Stimulated activated CD8-positive, alpha-beta memory T cell treated with anti-CD3 and anti-CD28 coated beads, Interleukin-2, amount 100 ng/mL, for 48 hours (primary cell): Measurements from ENCODE around the gene BPIFB6.
"Not testable (repeated sequence)": the region's sequence is repeated elsewhere in the genome, so short reads cannot be mapped to it uniquely, and the experiment has no call there.

Experiments
- DNase-seq, 2 donors: peaks; one replicate each; pipeline ENCODE4 v3.0.0-alpha.2; 2020; ENCODE audit warnings: low read depth in 2 of 2

BPIFB6 gene

DNA sequence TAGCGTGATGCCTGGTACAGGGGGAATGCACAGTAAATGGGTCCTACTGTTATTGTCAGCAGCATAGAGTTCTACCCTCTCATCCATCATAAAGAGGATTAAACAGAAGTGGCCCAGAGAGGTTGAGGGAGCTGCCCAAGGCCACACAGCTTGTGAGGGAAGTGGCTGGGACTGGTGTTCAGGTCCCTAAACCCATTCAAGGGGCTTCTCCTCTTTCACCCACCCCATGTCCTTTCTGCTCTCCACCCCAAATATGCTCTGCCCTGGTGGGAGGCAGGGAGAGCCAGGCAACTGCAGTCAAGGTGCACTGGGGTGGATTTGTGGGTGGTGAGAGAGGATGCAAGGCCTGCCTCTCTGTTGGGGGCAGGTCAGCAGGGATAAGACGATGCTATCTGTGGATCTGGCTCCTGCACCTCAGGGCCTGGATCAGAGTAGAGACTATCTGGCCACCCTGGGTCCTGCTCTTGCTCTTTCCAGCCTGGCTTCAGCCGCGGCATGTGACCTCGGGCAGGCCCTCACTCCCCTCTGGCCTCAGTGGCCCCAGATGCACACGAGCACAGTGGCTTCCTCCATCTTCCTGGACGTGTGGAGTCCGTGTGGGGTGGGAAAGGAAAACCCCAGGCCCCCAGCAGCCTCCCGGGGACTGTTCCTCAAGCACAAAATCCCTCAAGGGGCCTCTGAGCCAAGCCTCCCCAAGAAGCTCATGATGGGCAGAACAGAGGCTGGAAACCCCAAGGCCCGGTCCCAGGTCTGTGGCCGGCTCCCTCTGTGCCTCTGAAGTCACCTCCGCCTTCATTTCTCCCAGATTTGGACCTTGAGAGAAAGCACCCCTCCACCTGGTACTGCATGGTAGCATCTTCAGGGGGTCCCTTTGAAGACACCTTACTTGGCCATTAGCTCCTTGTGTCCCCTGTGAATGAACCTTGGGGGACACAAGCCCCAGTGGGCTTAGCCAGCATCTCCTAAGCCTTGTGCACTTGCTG is 3.4 kb upstream of the BPIFB6 start:
- no peak for DNase-seq

DNA sequence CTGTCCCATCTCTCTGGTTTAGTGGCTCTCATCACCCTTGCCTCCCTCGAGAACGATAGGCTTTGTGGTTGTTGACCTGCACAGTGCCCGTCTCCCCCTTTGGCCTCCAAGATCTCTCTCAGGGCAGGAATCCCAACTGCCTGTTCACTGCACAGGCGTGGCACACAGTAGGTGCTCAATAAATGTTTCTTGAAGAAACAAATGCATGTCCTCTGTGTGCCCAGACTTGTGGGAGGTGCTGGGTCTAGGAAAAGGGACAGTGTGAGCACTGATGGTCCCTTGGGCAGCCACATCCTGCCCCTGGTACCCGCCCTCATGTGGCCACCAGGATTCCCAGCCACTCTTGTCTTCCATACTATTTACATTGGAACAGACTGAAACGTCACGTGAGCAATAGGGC is 2.6 kb upstream of the BPIFB6 start:
- DNase-seq = no peak

DNA sequence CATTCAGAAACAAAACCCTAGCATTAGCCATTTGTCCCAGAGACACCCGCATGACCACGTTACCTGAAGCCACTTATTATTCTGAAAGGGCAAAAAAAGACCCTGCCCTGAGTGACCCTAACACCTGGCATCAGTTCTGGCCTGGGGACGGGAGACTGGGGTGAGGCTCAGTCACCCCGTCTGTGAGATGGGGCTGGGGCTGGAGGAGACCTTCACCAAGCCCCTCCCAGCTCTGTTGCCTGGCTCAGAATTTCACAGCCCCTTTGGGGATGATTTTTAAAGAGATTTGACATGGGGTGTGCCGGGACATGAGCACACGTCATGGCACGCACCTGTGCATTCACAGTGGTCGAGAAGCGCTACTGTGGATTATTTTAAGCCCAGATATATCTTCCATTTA is 1.4 kb upstream of the BPIFB6 start:
- DNase-seq = no peak

DNA sequence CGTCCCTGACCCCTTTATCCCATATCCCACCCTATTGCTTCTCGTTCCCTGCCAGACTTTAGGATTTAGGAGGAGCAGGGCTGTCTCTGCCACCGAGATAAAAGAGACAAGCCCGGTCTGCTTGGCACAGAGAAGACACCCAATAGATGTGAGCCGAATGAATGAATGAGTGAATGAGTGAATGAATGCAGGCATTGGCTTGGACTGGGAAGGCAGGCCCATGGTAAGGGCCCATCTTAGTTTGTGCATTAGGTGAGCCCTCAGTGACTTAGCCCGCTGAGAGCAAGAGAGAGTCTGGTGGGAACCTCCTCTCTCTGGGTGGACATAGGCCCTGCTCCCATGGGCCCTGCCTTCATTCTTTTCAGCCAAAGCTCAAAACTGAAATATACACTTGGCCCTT is 879 bp upstream of the BPIFB6 start:
- no peak for DNase-seq

DNA sequence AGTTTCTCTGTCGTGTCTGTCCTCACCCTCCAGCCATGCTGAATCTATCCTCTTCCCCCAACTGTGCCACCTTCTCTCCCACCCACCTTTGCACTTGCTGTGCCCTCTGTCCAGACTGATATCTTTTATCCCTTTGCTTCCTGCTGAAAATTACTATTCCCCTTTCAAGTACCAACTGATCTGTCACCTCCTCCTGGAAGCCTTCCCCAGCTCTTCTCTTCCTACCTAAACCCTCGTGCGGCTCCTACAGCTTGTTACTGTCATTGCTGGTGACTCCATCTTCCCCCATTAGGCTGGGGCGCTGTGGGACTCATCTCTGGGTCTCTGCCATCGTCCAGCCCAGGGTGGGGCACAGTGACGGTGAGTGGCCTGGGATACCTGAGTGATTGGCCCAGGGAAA is 1.1 kb downstream of the BPIFB6 start:
- DNase-seq = no peak

DNA sequence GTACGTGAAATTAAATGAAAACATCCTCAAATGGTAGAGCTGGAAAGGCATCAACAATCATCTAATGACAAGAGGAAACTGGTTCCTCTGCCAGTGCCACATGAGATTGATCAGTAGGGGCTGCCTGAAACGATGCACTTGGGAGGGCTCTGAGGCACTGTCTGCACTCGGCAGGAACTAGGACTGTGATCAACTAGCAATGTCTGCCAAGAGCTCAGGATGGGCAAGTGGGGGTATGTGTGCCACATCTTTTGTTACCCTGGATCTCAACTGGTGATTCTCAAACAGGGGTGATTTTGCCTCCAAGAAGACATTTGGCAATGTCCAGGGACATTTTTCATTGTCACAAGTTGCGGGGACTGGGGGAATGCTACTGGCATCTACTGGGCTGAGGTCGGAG is 1.9 kb downstream of the BPIFB6 start:
- DNase-seq = no peak

DNA sequence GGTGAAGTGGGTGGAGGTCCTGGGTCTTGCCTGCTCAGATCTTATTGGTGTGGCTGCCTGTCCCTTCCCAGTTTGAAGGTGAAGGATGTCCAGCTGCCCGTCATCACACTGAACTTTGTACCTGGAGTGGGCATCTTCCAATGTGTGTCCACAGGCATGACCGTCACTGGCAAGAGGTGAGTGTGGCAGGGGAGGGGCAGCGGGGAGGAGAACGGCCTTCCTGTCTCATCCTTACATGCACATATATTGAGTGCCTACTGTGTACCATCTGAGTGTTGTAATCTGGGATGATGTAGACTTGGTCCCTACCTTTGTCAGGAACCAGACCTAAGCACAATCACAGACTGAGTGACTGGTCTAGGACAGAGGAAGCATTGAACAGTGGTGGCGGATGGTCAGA is 2.7 kb downstream of the BPIFB6 start:
- DNase-seq = no peak

DNA sequence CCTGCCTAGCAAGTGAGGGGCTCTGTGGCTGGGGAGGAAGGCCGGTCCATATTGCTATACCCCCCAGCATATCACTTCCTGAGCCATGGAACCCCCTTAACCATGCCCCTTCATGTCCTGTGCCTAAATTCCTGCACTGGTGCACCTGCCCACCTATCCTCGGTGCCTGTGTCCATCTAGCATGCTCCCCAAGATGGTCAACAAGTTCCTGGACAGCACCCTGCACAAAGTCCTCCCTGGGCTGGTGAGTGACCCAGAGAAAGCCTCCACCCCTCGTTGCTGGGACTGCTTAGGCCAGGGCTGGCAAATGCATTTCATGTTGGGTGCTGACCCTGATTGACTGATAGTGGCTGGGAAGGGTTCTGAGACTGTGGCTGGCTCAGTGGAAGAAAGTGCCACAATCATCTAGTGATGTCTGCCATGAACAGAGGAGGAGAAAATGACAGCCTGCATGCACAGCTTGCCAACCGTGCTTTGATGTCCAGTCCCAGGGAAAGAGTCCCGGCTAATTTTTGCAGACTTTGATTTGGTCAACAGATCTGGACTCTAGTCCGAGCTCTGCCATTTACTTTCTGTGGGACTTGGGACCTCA is 3.5 kb downstream of the BPIFB6 start:
- DNase-seq = no peak

DNA sequence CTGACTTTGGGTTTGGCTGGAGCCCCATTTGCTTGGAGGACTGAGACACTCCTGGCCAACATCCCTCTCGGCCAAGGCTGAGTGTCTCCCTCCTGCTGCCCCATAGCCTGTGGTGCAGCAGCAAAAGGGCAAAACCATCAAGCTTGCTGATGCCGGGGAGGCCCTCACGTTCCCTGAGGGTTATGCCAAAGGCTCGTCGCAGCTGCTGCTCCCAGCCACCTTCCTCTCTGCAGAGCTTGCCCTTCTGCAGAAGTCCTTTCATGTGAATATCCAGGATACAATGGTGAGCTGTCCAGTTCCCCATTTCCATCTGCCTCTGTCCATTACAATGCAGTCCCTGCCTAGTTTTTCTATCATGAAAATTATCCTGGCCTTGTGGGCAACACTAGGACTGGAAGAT is 6.0 kb downstream of the BPIFB6 start:
- no peak for DNase-seq

DNA sequence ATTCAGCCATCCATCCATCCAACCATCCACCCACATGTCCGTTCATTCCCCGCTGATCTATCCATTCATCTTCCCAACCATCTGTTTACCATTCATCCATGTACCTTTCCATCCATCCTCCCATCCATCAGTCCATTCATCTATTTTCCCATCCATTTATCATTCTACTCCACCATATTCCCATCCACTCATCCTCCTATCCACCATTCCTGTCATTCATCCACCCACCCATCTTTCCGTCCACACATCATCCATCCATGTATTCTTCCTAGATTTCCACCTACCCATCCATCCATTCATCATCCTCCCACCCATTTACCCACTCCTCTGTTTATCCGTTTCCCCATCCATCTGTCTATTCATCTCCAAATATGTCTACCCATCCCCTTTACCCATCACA is 6.8 kb downstream of the BPIFB6 start:
- no peak for DNase-seq

DNA sequence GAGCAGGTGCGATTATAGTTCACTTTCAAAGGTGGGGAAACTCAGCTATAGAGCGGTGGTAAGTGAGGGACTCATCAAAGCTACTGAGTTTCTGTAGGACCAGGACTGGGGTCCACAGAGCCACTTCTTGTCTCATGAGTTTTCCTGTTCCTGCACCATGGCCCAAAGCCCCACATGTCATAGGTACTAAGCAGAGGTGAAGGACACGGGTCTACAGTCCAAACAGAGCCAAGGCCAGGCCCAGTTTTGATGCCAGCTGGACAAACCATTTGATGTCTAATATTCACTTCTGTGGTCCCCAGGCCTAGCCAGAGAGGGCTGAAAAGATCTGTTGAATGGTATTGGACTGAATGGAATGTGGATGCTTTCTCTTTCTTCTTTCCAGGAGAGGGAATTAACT is 11.0 kb downstream of the BPIFB6 start:
- no peak for DNase-seq

DNA sequence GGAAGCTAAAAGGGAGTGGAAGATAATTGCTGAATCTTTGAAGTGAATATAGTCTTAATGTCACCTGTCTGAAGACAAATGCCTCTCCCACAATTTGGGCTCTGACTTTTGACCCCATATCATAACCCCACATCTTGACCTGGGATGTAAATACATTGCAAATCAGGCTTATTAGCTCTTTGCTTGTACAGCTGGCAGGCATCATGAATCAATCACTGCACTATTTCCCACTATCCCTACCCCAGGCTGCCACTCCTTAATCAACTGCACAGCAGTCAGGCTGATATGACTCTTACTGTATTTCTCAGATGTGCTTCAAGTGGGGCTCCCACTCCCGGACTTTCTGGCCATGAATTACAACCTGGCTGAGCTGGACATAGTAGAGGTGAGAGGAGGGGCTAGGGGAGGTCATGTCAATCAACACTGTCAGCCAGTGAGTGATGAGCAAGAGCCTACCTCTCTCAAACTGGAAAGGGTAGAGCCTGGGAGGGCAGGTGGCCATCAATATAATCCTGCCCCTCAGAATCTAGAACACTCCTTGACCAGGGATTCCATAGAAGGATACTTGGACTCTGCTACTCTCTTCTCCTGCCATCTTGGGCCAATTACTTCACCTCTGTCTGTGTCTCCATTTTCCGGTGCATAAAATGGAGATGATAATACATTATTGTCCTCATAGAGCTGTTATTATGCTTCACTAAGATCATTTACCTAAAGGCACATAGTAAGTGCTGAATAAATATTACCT is 11.7 kb downstream of the BPIFB6 start:
- DNase-seq = no peak

DNA sequence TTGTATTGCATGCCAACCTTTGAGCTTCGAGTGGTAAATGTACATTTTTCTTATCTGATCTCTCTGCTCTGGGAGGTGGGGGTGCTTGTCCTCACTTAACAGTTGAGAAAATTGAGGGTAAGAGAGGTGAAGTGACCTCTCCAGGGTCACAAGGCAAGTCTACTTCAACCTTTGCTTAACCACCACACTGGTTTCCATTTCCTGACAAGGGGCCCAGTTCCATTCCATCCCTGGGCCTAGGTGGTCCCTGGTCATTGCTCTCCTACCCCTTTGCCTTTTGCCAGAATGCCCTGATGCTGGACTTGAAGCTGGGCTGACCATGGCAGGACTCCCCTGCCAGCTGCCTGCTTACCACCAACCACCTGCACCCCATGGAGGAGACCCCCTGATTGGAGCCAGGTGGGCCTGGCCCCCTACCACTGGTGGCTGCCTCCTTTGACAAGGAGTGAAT is 12.3 kb downstream of the BPIFB6 start:
- no peak for DNase-seq

DNA sequence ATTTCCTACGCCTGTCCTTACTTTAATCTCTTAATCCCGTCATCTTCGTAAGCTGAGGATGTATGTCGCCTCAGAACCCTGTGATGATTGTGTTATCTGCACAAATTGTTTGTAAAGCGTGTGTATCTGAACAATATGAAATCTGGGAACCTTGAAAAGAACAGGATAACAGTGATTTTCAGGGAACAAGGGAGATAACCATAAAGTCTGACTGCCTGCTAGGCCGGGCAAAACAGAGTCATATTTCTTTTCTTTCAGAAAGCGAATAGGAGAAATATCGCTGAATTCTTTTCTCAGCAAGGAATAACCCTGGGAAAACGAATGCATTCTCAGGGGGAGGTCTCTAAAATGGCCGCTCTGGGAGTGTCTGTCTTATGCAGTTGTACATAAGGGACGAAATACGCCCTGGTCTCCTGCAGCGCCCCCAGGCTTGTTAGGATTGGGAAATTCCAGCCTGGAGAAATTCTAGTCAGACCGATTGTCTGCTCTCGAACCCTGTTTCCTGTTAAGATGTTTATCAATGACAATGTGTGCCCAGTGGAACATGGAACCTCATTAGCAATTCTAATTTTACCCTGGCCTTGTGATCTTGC is 13.8 kb downstream of the BPIFB6 start:
- not testable (repeated sequence) for DNase-seq

DNA sequence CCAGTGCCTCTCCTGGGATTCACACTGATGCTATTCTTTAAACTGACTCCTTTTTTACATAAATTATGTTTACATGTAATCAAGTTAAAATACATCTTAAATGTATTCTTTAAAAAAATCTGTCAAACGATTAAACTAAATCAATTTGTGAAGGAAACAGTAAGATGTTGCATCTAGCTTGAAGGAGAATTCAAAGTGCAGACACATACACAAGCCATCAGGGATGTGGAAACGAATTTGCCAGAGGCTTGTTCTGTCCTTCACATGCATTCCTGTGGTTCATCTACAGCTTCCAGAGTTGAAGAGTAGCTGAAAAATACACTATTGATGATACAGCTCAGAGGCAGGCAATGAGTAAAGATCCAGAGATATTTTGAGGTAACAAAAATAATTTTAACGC is 15.0 kb downstream of the BPIFB6 start:
- DNase-seq = no peak

DNA sequence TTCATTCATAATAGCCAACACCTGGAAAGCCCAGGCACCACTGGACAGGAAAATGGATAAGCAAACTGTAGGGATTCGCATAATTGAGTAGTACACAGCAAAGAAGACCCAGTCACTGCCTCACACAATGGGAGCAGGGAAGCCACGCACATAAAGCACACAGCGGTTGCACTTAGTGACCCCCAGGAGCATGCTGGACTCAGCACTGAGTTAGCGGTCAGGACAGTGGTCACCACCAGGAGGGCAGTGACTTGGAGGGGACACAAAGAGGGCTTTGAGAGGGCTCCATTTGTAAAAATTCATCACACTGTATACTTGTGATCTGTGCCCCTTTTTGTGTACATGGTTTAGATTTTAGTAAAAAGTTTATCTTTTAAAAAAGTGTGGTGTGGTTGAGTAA is 19.9 kb downstream of the BPIFB6 start:
- no peak for DNase-seq

DNA sequence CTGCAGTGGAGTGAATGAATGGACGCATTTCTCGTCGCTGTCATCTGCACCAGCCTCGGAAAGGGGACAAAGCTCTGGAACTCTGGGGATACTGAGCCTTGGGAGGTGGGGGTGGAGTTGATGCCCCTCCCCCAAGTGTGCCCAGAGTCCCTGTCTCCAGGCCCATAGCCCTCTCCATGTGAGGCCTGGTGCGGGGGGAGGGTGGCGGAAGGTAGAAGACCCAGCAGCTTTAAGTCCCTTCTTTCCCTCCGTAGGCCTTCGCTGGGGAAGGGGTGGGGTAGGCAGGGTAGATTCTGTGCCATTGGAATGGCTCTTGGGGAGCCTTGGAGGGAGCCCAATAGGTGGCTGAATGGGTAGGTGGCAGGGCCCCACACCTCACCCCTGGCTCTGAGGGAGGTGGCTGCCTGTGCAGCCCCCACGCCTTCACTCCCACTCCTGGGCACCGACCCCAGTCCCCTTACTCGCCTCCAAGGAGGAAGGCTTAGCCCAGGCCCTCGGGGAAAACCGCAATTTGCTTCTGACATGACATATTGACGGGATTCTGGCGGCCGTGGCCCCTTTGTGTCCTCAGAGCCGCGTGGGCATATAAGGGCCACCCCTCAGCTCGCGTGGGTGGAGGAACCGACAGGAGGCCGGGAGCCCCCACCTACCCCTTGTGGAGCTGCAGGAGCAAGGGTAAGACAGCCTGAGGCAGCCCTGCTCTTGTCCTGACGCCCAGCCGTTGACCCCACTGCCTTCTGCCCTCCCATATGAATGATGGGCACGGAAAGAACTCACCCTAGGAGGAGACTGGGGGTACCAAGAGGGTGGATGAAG is 22.1 kb downstream of the BPIFB6 start, which contains the start of gene BPIFB3:
TSS of gene BPIFB3 (plus strand) at position 613 of the 816 bp plus-strand sequence. CDS start 1,533 bp downstream, outside the sequence.
- DNase-seq = no peak

DNA sequence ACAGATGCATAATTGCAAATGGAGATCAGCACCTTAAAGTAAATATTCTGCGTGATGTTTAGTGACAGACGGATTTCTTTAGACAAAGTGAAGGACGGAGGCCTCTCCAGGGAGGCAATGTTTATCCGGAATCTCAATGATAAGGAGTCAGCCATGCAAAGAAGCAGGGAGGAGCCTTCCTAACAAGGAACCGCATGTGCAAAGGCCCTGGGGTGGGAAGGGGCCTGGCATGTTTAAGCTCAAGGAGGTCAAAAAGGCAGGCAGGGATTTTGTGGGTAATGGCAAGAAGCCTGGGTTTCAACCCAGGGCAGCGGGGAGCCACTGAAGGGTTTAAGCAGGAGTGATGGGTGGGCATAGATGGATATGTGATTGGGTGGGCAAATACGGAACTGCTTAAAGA is 22.9 kb downstream of the BPIFB6 start:
- DNase-seq = no peak

DNA sequence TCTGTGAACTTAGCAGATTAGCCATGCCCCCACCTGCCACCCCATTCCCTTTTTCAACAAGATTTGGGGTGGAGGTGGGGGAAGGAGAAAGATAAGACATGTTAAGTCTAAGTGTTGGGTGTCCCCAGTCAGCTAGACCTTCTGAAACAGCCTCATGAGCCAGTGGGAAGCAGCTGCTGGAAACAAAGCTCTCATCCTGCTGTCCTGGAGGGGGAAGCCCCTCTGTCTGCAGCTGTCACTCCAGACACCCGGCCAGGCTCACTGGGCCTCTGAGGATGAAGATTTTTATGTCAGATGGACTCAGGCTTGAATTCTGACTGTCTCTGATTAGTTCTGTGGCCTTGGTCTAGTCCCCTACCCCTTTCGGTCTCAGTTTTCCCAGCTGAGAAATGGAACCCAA is 23.3 kb downstream of the BPIFB6 start:
- no peak for DNase-seq

DNA sequence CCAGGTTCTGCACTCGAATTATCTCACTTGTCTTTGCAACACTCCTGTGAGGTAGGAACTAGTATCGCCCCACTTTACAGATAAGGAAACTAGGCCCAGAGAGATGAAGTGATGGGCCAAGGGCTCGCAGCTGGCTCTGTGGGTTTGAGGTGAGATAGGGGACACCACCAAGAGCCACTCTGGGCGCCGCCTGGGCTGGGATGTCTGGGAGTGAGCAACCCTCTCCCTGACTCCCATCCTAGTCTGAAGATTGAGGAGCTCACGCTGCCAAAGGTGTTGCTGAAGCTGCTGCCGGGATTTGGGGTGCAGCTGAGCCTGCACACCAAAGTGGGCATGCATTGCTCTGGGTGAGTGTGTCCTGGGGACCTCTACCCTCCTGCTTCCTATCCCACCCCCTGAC is 27.7 kb downstream of the BPIFB6 start:
- DNase-seq = no peak

DNA sequence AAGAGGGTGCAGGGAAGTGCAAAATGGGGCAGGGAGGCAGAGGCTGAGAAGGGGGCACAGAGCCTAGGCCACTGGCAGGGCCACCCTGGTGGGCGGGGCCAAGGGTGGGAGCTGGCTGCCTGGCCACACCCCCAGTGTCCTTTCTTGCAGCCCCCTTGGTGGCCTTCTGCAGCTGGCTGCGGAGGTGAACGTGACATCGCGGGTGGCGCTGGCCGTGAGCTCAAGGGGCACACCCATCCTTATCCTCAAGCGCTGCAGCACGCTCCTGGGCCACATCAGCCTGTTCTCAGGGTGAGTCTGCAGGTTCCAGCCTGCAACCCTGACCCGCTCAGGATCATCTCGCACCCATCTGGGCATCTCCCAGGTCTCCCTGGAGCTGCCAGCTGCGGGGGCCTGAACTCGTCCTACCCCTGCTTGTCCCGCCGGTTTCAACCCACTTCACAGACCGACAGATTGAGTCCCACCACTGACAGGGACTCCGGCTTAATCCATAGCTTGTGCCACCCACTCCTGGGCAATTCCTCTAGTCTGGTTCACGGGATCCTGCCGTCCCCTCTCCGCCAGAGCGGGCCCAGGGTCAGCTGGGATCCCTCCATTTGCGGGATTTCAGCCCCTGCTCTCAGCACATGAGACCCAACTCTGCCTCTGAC is 28.4 kb downstream of the BPIFB6 start:
- DNase-seq = no peak
